Sciatic nerve (tissue), 2 donors: ENCODE data around the gene REM1. TPM values are rescaled to one million over a fixed set of nuclear protein-coding genes. Genes with fewer than 3 reads are reported as not detected.

Experiments used
- ATAC-seq: fragments of 200-7000 bp; cut with Tn5 transposase; one replicate; pipeline ENCODE4 v1.9.1; 2020; ENCODE audit warnings: mild to moderate bottlenecking, moderate library complexity
- DNase-seq: peaks from one replicate; pipeline ENCODE4 v3.0.0-alpha.2; 2020; ENCODE audit warnings: low spot score
- intact Hi-C: fragments of 100-400 bp; cut with DNase I; formaldehyde crosslinking; loops from one replicate; pipeline ENCODE4 v1.14.2; 2022
- total RNA-seq: library from RNA; stranded (reverse); fragmentation: NEBNext Ultra II Directional; extraction: Animal tissue kit (Norgen Biotek cat#: 25700); gene quantifications from one replicate; pipeline ENCODE4 v1.2.1, GENCODE V29; 2021
- donor health status: DM: no; HTN: no; CAD: no.
- donor health status: DM: no; HTN: no; CAD: no.

Gene REM1
- total RNA-seq, 1 donor from 2014 or later, result 7.2 TPM

- ATAC-seq, result no peak
These were observed 1.6 kb downstream of the REM1 start for GRCh38 chr20:31476643-31477215.

GRCh38 chr20:31484001-31484400 lies 8.9 kb downstream of the REM1 start:
- DNase-seq (peak; percentile 71), ATAC-seq (peak; percentile 49)
- intact Hi-C loops, result no loop called here

More at GRCh38 chr20:31476643-31477215, 1.6 kb downstream of the REM1 start:
- intact Hi-C loops, result no loop called here
- DNase-seq, result no peak

GRCh38 chr20:31485450-31486339 lies 10.6 kb downstream of the REM1 start:
- DNase-seq (peak; percentile 89), ATAC-seq (peak; percentile 91)
- intact Hi-C loops, result no loop called here

- intact Hi-C loops, result no loop called here
- DNase-seq (no peak), ATAC-seq (no peak)
These were observed 13.0 kb downstream of the REM1 start for GRCh38 chr20:31488115-31488514.

GRCh38 chr20:31489152-31489551 lies 14.1 kb downstream of the REM1 start:
- DNase-seq, result no peak
- ATAC-seq, result no peak
- intact Hi-C loops, result no loop called here

- intact Hi-C loops, result no loop called here
- ATAC-seq, result no peak
- DNase-seq, result no peak
These were observed 15.7 kb downstream of the REM1 start for GRCh38 chr20:31490752-31491151.

- ATAC-seq (no peak), DNase-seq (no peak)
- intact Hi-C loops, result no loop called here
These were observed 19.0 kb downstream of the REM1 start for GRCh38 chr20:31494131-31494530.

GRCh38 chr20:31496761-31497295 lies 21.7 kb downstream of the REM1 start:
- peak; percentile 84 for DNase-seq
- peak; percentile 93 for ATAC-seq
- intact Hi-C loops, result no loop called here

GRCh38 chr20:31497838-31498540 lies 22.9 kb downstream of the REM1 start:
- DNase-seq (no peak), ATAC-seq (no peak)
- intact Hi-C loops, result no loop called here

GRCh38 chr20:31500527-31500926 lies 25.4 kb downstream of the REM1 start:
- intact Hi-C loops, result no loop called here
- ATAC-seq (no peak), DNase-seq (no peak)

- intact Hi-C loops, result loop anchor here (1.0 kb wide), 1 partner anchor 43 kb away; no protein-coding TSS in a partner anchor
- peak; percentile 98 for ATAC-seq
These were observed 28.0 kb downstream of the REM1 start for GRCh38 chr20:31502884-31503673.

GRCh38 chr20:31505903-31506302 lies 30.8 kb downstream of the REM1 start:
- DNase-seq (no peak), ATAC-seq (no peak)
- intact Hi-C loops, result no loop called here

More at GRCh38 chr20:31502884-31503673, 28.0 kb downstream of the REM1 start:
- DNase-seq, result peak; percentile 94

GRCh38 chr20:31508517-31509244 lies 33.6 kb downstream of the REM1 start:
- no peak for ATAC-seq
- intact Hi-C loops, result no loop called here
- DNase-seq, result no peak

- intact Hi-C loops, result no loop called here
- peak; percentile 97 for ATAC-seq
- peak; percentile 95 for DNase-seq
These were observed 39.3 kb downstream of the REM1 start, which contains the start of gene HM13 for GRCh38 chr20:31514154-31515071. TSS of gene HM13 (plus strand) at chr20:31514442. CDS start at chr20:31514552, 110 bp downstream.

GRCh38 chr20:31515072-31515774 lies 40.1 kb downstream of the REM1 start:
- DNase-seq (no peak), ATAC-seq (no peak)
- intact Hi-C loops, result no loop called here

GRCh38 chr20:31515775-31516107 lies 40.7 kb downstream of the REM1 start:
- DNase-seq, result no peak
- intact Hi-C loops, result no loop called here
- no peak for ATAC-seq

- ATAC-seq, result no peak
- intact Hi-C loops, result no loop called here
These were observed 41.1 kb downstream of the REM1 start for GRCh38 chr20:31516166-31516565.

More at GRCh38 chr20:31516166-31516565, 41.1 kb downstream of the REM1 start:
- DNase-seq, result no peak
